GM12878 (cell line): Measurements from ENCODE around the gene GJC1. TPM values are rescaled to one million over a fixed set of nuclear protein-coding genes. Genes with fewer than 3 reads are reported as not detected.

ENCODE experiments used
- ATAC-seq: fragments of 200-7000 bp; cut with Tn5 transposase; 3 replicates; pipeline ENCODE4 v1.9.1; 2020; ENCODE audit warnings: mild to moderate bottlenecking, moderate library complexity
- BruUV-seq: library from RNA; stranded (reverse); fragments of 400-500 nt; replicated peaks from 2 replicates; lab custom pipeline; 2021; lab: Mats Ljungman, UMichigan
- CTCF ChIA-PET: fragments of 300-600 bp; sonication (Branson Sonifier 250); formaldehyde crosslinking; extraction: SDS; loops from one replicate; lab custom pipeline; 2021; ENCODE audit warnings: inconsistent platforms; lab: Yijun Ruan, JAX
- POLR2A ChIA-PET: fragments of 350-600 bp; formaldehyde crosslinking; extraction: SDS; loops from one replicate; lab custom pipeline; 2021; ENCODE audit warnings: inconsistent platforms; lab: Charles Lee
- RAD21 ChIA-PET: fragments of 300-600 bp; sonication (Branson Sonifier 250); formaldehyde crosslinking; loops from one replicate; lab custom pipeline; 2023; ENCODE audit warnings: antibody characterized with exemption; ENCODE audit not compliant: unreplicated experiment; lab: Charles Lee
- SMC1A ChIA-PET: fragments of 300-600 bp; sonication (Branson Sonifier 250); formaldehyde crosslinking; loops from one replicate; lab custom pipeline; 2023; ENCODE audit not compliant: unreplicated experiment, uncharacterized antibody; lab: Charles Lee
- DNase-seq: peaks from one replicate; pipeline ENCODE4 v3.0.0-alpha.2; 2011; ENCODE audit warnings: low read depth, low spot score
- FAIRE-seq: peaks from 3 replicates; lab custom pipeline; 2011; peaks lifted over from hg19 to GRCh38; lab: Jason Lieb, UNC
- H2AFZ ChIP-seq: 2 replicates; pipeline ENCODE4 v1.6.0; 2011; ENCODE audit warnings: low read depth, low read length, control low read depth; ENCODE audit not compliant: control insufficient read depth
- H3K27ac ChIP-seq: 2 replicates; pipeline ENCODE4 v1.5.1; 2011; ENCODE audit warnings: control low read depth; ENCODE audit not compliant: control insufficient read depth, insufficient read depth
- H3K27me3 ChIP-seq, 2 experiments: replicated peaks in 1 of 2; 2 replicates each; pipeline versions ENCODE4 v1.6.0 to v1.6.1; 2011; ENCODE audit warnings: low read length in 1 of 2; ENCODE audit not compliant: control insufficient read depth in 2 of 2, insufficient read depth in 2 of 2
- H3K36me3 ChIP-seq, 2 experiments: 2 replicates each; pipeline ENCODE4 v1.5.1; 2011; ENCODE audit warnings: low read length in 1 of 2; ENCODE audit not compliant: control insufficient read depth in 2 of 2, insufficient read depth in 2 of 2
- H3K4me1 ChIP-seq: 2 replicates; pipeline ENCODE4 v1.6.1; 2011; ENCODE audit warnings: mild to moderate bottlenecking, low read length, moderate library complexity, mixed read lengths; ENCODE audit not compliant: control insufficient read depth, insufficient read depth
- H3K4me2 ChIP-seq: 2 replicates; pipeline ENCODE4 v1.6.0; 2011; ENCODE audit warnings: control low read depth; ENCODE audit not compliant: control insufficient read depth, insufficient read depth
- H3K4me3 ChIP-seq: fragments of 200-600 bp; sonication (generic); 2 replicates; pipeline ENCODE4 v1.5.1; 2016
- H3K79me2 ChIP-seq: 2 replicates; pipeline ENCODE4 v1.6.0; 2011; ENCODE audit warnings: low read length; ENCODE audit not compliant: control insufficient read depth, insufficient read depth
- H3K9ac ChIP-seq: 2 replicates; pipeline ENCODE4 v1.8.0; 2011; ENCODE audit warnings: low read length, control low read depth, mixed read lengths; ENCODE audit not compliant: control insufficient read depth, insufficient read depth
- H3K9me3 ChIP-seq: replicated peaks from 3 replicates; pipeline ENCODE4 v1.5.1; 2011; ENCODE audit warnings: mild to moderate bottlenecking, low read length; ENCODE audit not compliant: control insufficient read depth, insufficient read depth
- H4K20me1 ChIP-seq: 2 replicates; pipeline ENCODE4 v1.6.0; 2011; ENCODE audit not compliant: control insufficient read depth, insufficient read depth
- ASH2L ChIP-seq: fragments of 300-600, 200-600 bp; sonication (generic); IDR thresholded peaks from 2 replicates; pipeline ENCODE4 v1.6.1; 2017; ENCODE audit warnings: low read depth, mild to moderate bottlenecking, borderline replicate concordance
- BACH1 ChIP-seq: fragments of 450-650 bp; IDR thresholded peaks from 2 replicates; pipeline ENCODE4 v1.6.1; 2017; ENCODE audit warnings: mild to moderate bottlenecking, borderline replicate concordance
- CBX5 ChIP-seq: sonication (generic); IDR thresholded peaks from 2 replicates; pipeline ENCODE4 v1.6.1; 2016; ENCODE audit warnings: low read depth, moderate library complexity, mild to moderate bottlenecking, inconsistent platforms
- EED ChIP-seq: sonication (generic); IDR thresholded peaks from 2 replicates; pipeline ENCODE4 v1.6.1; 2016; ENCODE audit warnings: antibody characterized with exemption, low read depth
- GABPA ChIP-seq: IDR thresholded peaks from 2 replicates; pipeline ENCODE4 v1.6.1; 2014; ENCODE audit warnings: antibody characterized with exemption, low read depth, mild to moderate bottlenecking, inconsistent platforms
- HCFC1 ChIP-seq: fragments of 150-350 bp; IDR thresholded peaks from 2 replicates; pipeline ENCODE4 v1.6.1; 2014; ENCODE audit warnings: low read length
- MEF2A ChIP-seq: IDR thresholded peaks from 2 replicates; pipeline ENCODE4 v1.6.1; 2011; ENCODE audit warnings: low read depth, mild to moderate bottlenecking, low read length, moderate library complexity; ENCODE audit not compliant: insufficient read depth
- RB1 ChIP-seq: fragments of 450-650 bp; formaldehyde crosslinking; IDR thresholded peaks from 2 replicates; pipeline ENCODE4 v1.6.1; 2017; ENCODE audit warnings: mild to moderate bottlenecking, borderline replicate concordance
- RFX5 ChIP-seq: IDR thresholded peaks from 2 replicates; pipeline ENCODE4 v1.6.1; 2011; ENCODE audit warnings: low read depth, low read length, improper control_type of control experiment
- TCF7 ChIP-seq: IDR thresholded peaks from 2 replicates; pipeline ENCODE4 v1.6.1; 2014; ENCODE audit warnings: antibody characterized with exemption, borderline replicate concordance
- ZNF207 ChIP-seq: fragments of 450-650 bp; IDR thresholded peaks from 2 replicates; pipeline ENCODE4 v1.6.1; 2014; ENCODE audit warnings: antibody characterized with exemption, mild to moderate bottlenecking, borderline replicate concordance
- ZNF384 ChIP-seq: IDR thresholded peaks from 2 replicates; pipeline ENCODE4 v1.6.1; 2012; ENCODE audit warnings: low read depth, mild to moderate bottlenecking, low read length, improper control_type of control experiment, borderline replicate concordance
- ZNF622 ChIP-seq: fragments of 450-650 bp; IDR thresholded peaks from 2 replicates; pipeline ENCODE4 v1.6.1; 2017; ENCODE audit warnings: mild to moderate bottlenecking, inconsistent platforms
- ZSCAN29 ChIP-seq: fragments of 450-650 bp; IDR thresholded peaks from 2 replicates; pipeline ENCODE4 v1.6.1; 2017; ENCODE audit warnings: mild to moderate bottlenecking, moderate library complexity
- WGBS: methylation state at CpG from one replicate; pipeline ENCODE4 v1.1.6; 2016; ENCODE audit warnings: low lambda C conversion rate; ENCODE audit not compliant: insufficient replicate concordance, insufficient coverage; ENCODE audit errors: missing lambda C conversion rate; 5-methylcytosine and 5-hydroxymethylcytosine counted together
- in situ Hi-C: fragments of 300-500 bp; cut with MboI; formaldehyde crosslinking; loops from 9 replicates; pipeline ENCODE4 v1.14.3; 2018; ENCODE audit warnings: mixed read lengths
- intact Hi-C: fragments of 100-400 bp; cut with micrococcal nuclease; formaldehyde crosslinking; loops from one replicate; pipeline ENCODE4 v1.14.2; 2022; ENCODE audit not compliant: unreplicated experiment
- polyA plus RNA-seq, 11 experiments: library from polyadenylated mRNA; depleted of rRNA in 4 of 11; unstranded in 6 of 11; stranded (reverse) in 5 of 11; fragments of >200 nt; fragmentation: Nextera tagmentation in 4 of 11; fragmentation: Illumina TruSeq in 1 of 11; extraction: Ambion mirVana in 4 of 11; extraction: Trizol in 1 of 11; gene quantifications; 1 replicate in 1 of 11; 2 replicates in 10 of 11; pipeline versions ENCODE4 v1.2.1 to v1.2.3, GENCODE V29; 2011 to 2016; ENCODE audit warnings: inconsistent platforms in 2 of 11, missing spikeins in 2 of 11, low read depth in 1 of 11
- total RNA-seq, 4 experiments: library from RNA; depleted of rRNA in 3 of 4; stranded (reverse); fragments of >200 nt in 3 of 4; fragmentation: Illumina TruSeq in 1 of 4; extraction: Trizol in 1 of 4; gene quantifications; 2 replicates each; pipeline versions ENCODE4 v1.2.1 to v1.2.3, GENCODE V29; 2013 to 2021
- TF ChIP-seq, protein P1 (sequence below): fragments of 450-650 bp; IDR thresholded peaks from 2 replicates; pipeline ENCODE4 v1.6.1; 2014; ENCODE audit warnings: mild to moderate bottlenecking
- TF ChIP-seq, protein P2 (sequence below), 3 experiments: IDR thresholded peaks in 2 of 3; conservative IDR thresholded peaks in 1 of 3; 2 replicates each; pipeline ENCODE4 v1.5.1; 2011; ENCODE audit warnings: low read depth in 3 of 3, low read length in 3 of 3, mild to moderate bottlenecking in 3 of 3, control low read depth in 2 of 3, moderate library complexity in 2 of 3, inconsistent platforms in 1 of 3, mixed read lengths in 1 of 3; ENCODE audit not compliant: control insufficient read depth in 2 of 3, insufficient read depth in 1 of 3; ENCODE audit errors: extremely low read depth in 1 of 3

GJC1 gene
- total and polyA plus RNA-seq, 10 of the 15 experiments (the other 5 are each of a cell fraction or from before 2014, with no cell fraction given), result 0.37 to 3.4 (median 0.90) TPM

DNA sequence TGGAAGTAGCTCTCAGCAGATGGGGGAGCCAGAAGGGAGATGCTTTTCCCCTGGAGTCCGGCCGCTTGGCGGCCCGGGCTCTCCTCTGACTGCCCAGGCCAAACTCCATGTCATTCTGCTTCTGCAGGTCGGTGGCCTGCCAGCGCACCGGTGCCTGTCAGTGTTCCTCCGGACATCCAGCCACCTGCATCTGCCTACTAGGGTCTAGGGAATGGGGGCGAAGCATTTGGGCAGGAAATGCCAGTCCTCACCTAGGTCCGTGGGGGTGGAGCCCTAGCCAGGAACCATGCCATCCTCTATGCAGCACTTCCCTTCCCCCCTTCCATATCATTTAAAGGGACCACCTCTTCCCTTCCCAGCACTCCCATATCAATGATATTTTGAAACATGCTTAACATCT, 34.2 kb downstream of the GJC1 start:
- 77% methylated on average over 10 of the region's 10 CpGs for WGBS
- no TSS peak for BruUV-seq

DNA sequence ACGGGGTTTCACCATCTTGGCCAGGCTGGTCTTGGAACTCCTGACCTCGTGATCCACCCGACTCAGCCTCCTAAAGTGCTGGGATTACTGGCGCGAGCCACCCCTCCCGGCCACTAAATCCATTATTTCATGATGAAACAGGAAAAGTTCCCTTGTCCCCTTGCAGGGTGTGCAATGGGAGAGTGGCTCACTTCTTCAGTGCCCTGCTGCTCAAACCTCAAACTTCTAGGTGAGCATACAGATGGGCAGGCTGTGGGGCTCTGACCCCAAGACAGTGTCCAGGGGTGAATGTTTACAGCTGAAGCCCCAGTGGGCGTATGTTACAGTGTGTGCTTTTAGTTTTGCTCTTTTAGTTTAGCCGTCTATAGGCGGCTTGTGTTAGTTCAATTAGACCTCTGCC, 34.7 kb downstream of the GJC1 start:
- POLR2A ChIA-PET, result no interaction called here
- Histone ChIP-seq H3K9me3 (no peaks in the 10 kb centered on the region), H3K36me3 (no peaks in the 10 kb centered on the region; a peak in 1 of 4 replicates), H3K27me3 (no peaks in the 10 kb centered on the region), H2AFZ (no peak overlapping the region), H3K9ac (no peak overlapping the region), H3K27ac (no peak overlapping the region), H3K4me3 (no peak overlapping the region), H3K79me2 (no peaks in the 10 kb centered on the region), H3K4me2 (no peak overlapping the region), H3K4me1 (no peaks in the 10 kb centered on the region), H4K20me1 (no peaks in the 10 kb centered on the region)
- CTCF ChIA-PET, result interaction anchor here (1.1 kb wide), 1 partner anchor 340 kb away, joined by 4 read pairs; the partner anchor contains the start of gene ACBD4
- BruUV-seq, result no TSS peak
- DNase-seq (no peak), FAIRE-seq (no peak), ATAC-seq (no peak)
- 74% methylated on average over 9 of the region's 9 CpGs for WGBS
- intact Hi-C loops (no loop called here), in situ Hi-C loops (no loop called here)
- RAD21 ChIA-PET, result no interaction called here
- SMC1A ChIA-PET, result no interaction called here
- TF ChIP-seq MEF2A (no peak), HCFC1 (no peak), ZNF622 (no peak), RB1 (no peak), TCF7 (no peak), GABPA (no peak), BACH1 (no peak), ASH2L (no peak)
- TF ChIP-seq, protein P1, sequence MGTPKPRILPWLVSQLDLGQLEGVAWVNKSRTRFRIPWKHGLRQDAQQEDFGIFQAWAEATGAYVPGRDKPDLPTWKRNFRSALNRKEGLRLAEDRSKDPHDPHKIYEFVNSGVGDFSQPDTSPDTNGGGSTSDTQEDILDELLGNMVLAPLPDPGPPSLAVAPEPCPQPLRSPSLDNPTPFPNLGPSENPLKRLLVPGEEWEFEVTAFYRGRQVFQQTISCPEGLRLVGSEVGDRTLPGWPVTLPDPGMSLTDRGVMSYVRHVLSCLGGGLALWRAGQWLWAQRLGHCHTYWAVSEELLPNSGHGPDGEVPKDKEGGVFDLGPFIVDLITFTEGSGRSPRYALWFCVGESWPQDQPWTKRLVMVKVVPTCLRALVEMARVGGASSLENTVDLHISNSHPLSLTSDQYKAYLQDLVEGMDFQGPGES, result no peak
- TF ChIP-seq, protein P2, sequence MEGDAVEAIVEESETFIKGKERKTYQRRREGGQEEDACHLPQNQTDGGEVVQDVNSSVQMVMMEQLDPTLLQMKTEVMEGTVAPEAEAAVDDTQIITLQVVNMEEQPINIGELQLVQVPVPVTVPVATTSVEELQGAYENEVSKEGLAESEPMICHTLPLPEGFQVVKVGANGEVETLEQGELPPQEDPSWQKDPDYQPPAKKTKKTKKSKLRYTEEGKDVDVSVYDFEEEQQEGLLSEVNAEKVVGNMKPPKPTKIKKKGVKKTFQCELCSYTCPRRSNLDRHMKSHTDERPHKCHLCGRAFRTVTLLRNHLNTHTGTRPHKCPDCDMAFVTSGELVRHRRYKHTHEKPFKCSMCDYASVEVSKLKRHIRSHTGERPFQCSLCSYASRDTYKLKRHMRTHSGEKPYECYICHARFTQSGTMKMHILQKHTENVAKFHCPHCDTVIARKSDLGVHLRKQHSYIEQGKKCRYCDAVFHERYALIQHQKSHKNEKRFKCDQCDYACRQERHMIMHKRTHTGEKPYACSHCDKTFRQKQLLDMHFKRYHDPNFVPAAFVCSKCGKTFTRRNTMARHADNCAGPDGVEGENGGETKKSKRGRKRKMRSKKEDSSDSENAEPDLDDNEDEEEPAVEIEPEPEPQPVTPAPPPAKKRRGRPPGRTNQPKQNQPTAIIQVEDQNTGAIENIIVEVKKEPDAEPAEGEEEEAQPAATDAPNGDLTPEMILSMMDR (IDR thresholded peaks at IDR 0.05 in 2 of 3, conservative IDR thresholded peaks at IDR 0.05 in 1 of 3; ENCODE audit: control insufficient read depth in 2 of 3, extremely low read depth in 1 of 3, insufficient read depth in 1 of 3, low read depth in 3 of 3, low read length in 3 of 3), result no peak

More for the DNA sequence above, 34.2 kb downstream of the GJC1 start:
- Histone ChIP-seq H3K4me2 (no peak overlapping the region), H2AFZ (no peak overlapping the region), H3K79me2 (no peaks in the 10 kb centered on the region), H3K9me3 (no peaks in the 10 kb centered on the region), H4K20me1 (no peaks in the 10 kb centered on the region), H3K4me1 (no peaks in the 10 kb centered on the region), H3K9ac (no peak overlapping the region)
- ChIA-PET SMC1A (no interaction called here), CTCF (no interaction called here), RAD21 (no interaction called here)
- no peak for ATAC-seq
- TF ChIP-seq CBX5 (no peak), RFX5 (no peak), ZNF207 (no peak), ZNF384 (no peak), ZSCAN29 (no peak), EED (no peak)
- TF ChIP-seq, all 136 proteins: peak for 0
- H3K27ac ChIP-seq, result no peak overlapping the region
- FAIRE-seq, result no peak
- DNase-seq, result no peak
- H3K4me3 ChIP-seq, result no peak overlapping the region
- intact Hi-C loops (no loop called here), in situ Hi-C loops (no loop called here)
- H3K27me3 ChIP-seq, result no peaks in the 10 kb centered on the region
- POLR2A ChIA-PET, result no interaction called here
- H3K36me3 ChIP-seq, result no peaks in the 10 kb centered on the region; a peak in 1 of 4 replicates
